K562 (cell line): ENCODE data around the gene HSD11B2. TPM values are rescaled to one million over a fixed set of nuclear protein-coding genes. Genes with fewer than 3 reads are reported as not detected.

Experiments used
- ATAC-seq: fragments of 200-7000 bp; cut with Tn5 transposase; 3 replicates; pipeline ENCODE4 v1.9.1; 2020; ENCODE audit warnings: moderate library complexity
- BruUV-seq: library from RNA; stranded (reverse); fragments of 400-500 nt; replicated peaks from 2 replicates; lab custom pipeline; 2021; lab: Mats Ljungman, UMichigan
- CTCF ChIA-PET: fragments of 300-600 bp; formaldehyde crosslinking; extraction: SDS; loops from one replicate; lab custom pipeline; 2021; ENCODE audit warnings: low intra/inter-chr PET ratio; lab: Yijun Ruan, JAX
- POLR2A ChIA-PET: fragments of 300-600, 350-650 bp; sonication (Branson Sonifier 250); formaldehyde crosslinking; extraction: SDS; loops from one replicate; lab custom pipeline; 2021; ENCODE audit warnings: antibody characterized with exemption, inconsistent platforms; lab: Yijun Ruan, JAX
- DNase-seq, 4 experiments: peaks; one replicate each; pipeline versions ENCODE4 v3.0.0 to v3.0.0-alpha.2; 2011 to 2018; ENCODE audit warnings: low spot score in 3 of 4, mixed read lengths in 3 of 4; ENCODE audit errors: extremely low read depth in 1 of 4
- FAIRE-seq: peaks from 2 replicates; lab custom pipeline; 2011; peaks lifted over from hg19 to GRCh38; lab: Jason Lieb, UNC
- H2AFZ ChIP-seq: 2 replicates; pipeline ENCODE4 v1.6.0; 2011; ENCODE audit warnings: low read depth, low read length, control low read depth, inconsistent platforms
- H3K27ac ChIP-seq: fragments of 200-600 bp; 3 replicates; pipeline ENCODE4 v1.8.0; 2011; ENCODE audit warnings: low read depth, mild to moderate bottlenecking, control low read depth, inconsistent platforms, low read length, moderate library complexity, mixed read lengths; ENCODE audit errors: extremely low read depth
- H3K27me3 ChIP-seq, 2 experiments: fragments of 300-600 bp in 1 of 2; 2 replicates in 1 of 2; 3 replicates in 1 of 2; pipeline versions ENCODE4 v1.6.0 to v1.8.0; 2011; ENCODE audit warnings: inconsistent platforms in 2 of 2, low read length in 2 of 2, mild to moderate bottlenecking in 1 of 2, mixed read lengths in 1 of 2, moderate library complexity in 1 of 2; ENCODE audit not compliant: control insufficient read depth in 2 of 2, insufficient read depth in 2 of 2
- H3K36me3 ChIP-seq: fragments of 300-600 bp; 3 replicates; pipeline ENCODE4 v1.8.0; 2011; ENCODE audit warnings: mild to moderate bottlenecking, low read length, inconsistent platforms; ENCODE audit not compliant: control insufficient read depth, insufficient read depth
- H3K4me1 ChIP-seq, 2 experiments: fragments of 200-600 bp in 1 of 2; replicated peaks in 1 of 2; 2 replicates in 1 of 2; 3 replicates in 1 of 2; pipeline versions ENCODE4 v1.5.1 to v1.8.0; 2011; ENCODE audit warnings: inconsistent platforms in 2 of 2, low read length in 2 of 2, mild to moderate bottlenecking in 1 of 2, mixed read lengths in 1 of 2, moderate library complexity in 1 of 2; ENCODE audit not compliant: control insufficient read depth in 2 of 2, insufficient read depth in 2 of 2
- H3K4me2 ChIP-seq: 2 replicates; pipeline ENCODE4 v1.6.1; 2011; ENCODE audit warnings: low read length, control low read depth, inconsistent platforms, mixed read lengths; ENCODE audit not compliant: insufficient read depth
- H3K4me3 ChIP-seq: fragments of 200-600 bp; sonication (generic), shearing (Covaris generic); 2 replicates; pipeline ENCODE4 v1.5.1; 2016; ENCODE audit warnings: control low read depth, inconsistent platforms
- H3K79me2 ChIP-seq: fragments of 200-600 bp; 3 replicates; pipeline ENCODE4 v1.8.0; 2011; ENCODE audit warnings: low read length, inconsistent platforms; ENCODE audit not compliant: control insufficient read depth, insufficient read depth
- H3K9ac ChIP-seq, 2 experiments: 2 replicates each; pipeline versions ENCODE4 v1.6.0 to v1.6.1; 2011; ENCODE audit warnings: low read depth in 2 of 2, low read length in 2 of 2, control low read depth in 1 of 2, inconsistent platforms in 1 of 2, mild to moderate bottlenecking in 1 of 2, mixed read lengths in 1 of 2; ENCODE audit not compliant: insufficient read depth in 1 of 2
- H3K9me1 ChIP-seq: one replicate; pipeline ENCODE4 v1.6.0; 2011; ENCODE audit warnings: inconsistent platforms, mild to moderate bottlenecking, low read length, moderate library complexity; ENCODE audit not compliant: control insufficient read depth, insufficient read depth
- H3K9me3 ChIP-seq: replicated peaks from 2 replicates; pipeline ENCODE4 v1.5.1; 2011; ENCODE audit warnings: low read depth, low read length, inconsistent platforms; ENCODE audit not compliant: control insufficient read depth, insufficient read depth
- H4K20me1 ChIP-seq: replicated peaks from 2 replicates; pipeline ENCODE4 v1.6.1; 2011; ENCODE audit warnings: low read length, inconsistent platforms, mixed read lengths; ENCODE audit not compliant: control insufficient read depth, insufficient read depth
- EGR1 ChIP-seq: fragments of 450-650 bp; conservative IDR thresholded peaks from 2 replicates; pipeline ENCODE4 v1.6.1; 2017; ENCODE audit warnings: mild to moderate bottlenecking
- EWSR1 ChIP-seq: fragments of 450-650 bp; IDR thresholded peaks from 2 replicates; pipeline ENCODE4 v1.6.1; 2018; ENCODE audit warnings: borderline replicate concordance, mild to moderate bottlenecking, low read depth, moderate library complexity; ENCODE audit not compliant: partially characterized antibody
- WGBS: fragments of 100-300 bp; shearing (Covaris generic); methylation state at CpG from one replicate; pipeline ENCODE4 v1.1.6; 2016; ENCODE audit warnings: low coverage, mixed read lengths; ENCODE audit not compliant: insufficient coverage; ENCODE audit errors: missing lambda C conversion rate; 5-methylcytosine and 5-hydroxymethylcytosine counted together
- in situ Hi-C: fragments of 300-500 bp; cut with MboI; formaldehyde crosslinking; loops from 4 replicates; pipeline ENCODE4 v1.15.0; 2018; ENCODE audit warnings: inconsistent platforms, mixed read lengths
- intact Hi-C: fragments of 100-400 bp; cut with micrococcal nuclease; formaldehyde crosslinking; loops from 2 replicates; pipeline ENCODE4 v1.14.2; 2022
- polyA plus RNA-seq, 8 experiments: library from polyadenylated mRNA; depleted of rRNA in 4 of 8; stranded (reverse) in 5 of 8; unstranded in 3 of 8; fragments of >200 nt; fragmentation: Nextera tagmentation in 2 of 8; fragmentation: Illumina TruSeq in 1 of 8; extraction: Ambion mirVana in 2 of 8; extraction: Trizol in 1 of 8; gene quantifications; 2 replicates each; pipeline versions ENCODE4 v1.2.1 to v1.2.3, GENCODE V29; 2011 to 2014; ENCODE audit warnings: inconsistent platforms in 1 of 8, missing spikeins in 1 of 8
- total RNA-seq, 7 experiments: library from RNA; depleted of rRNA in 6 of 7; stranded (reverse); fragments of >200 nt in 6 of 7; fragmentation: Illumina TruSeq in 2 of 7; extraction: Trizol in 2 of 7; gene quantifications; 2 replicates each; pipeline versions ENCODE4 v1.2.1 to v1.2.3, GENCODE V29; 2011 to 2021; ENCODE audit warnings: low replicate concordance in 1 of 7

HSD11B2 gene
- total and polyA plus RNA-seq, 9 of the 15 experiments (the other 6 are each of a cell fraction or from before 2014, with no cell fraction given), result 0.08 to 2.0 (median 0.79) TPM

DNA sequence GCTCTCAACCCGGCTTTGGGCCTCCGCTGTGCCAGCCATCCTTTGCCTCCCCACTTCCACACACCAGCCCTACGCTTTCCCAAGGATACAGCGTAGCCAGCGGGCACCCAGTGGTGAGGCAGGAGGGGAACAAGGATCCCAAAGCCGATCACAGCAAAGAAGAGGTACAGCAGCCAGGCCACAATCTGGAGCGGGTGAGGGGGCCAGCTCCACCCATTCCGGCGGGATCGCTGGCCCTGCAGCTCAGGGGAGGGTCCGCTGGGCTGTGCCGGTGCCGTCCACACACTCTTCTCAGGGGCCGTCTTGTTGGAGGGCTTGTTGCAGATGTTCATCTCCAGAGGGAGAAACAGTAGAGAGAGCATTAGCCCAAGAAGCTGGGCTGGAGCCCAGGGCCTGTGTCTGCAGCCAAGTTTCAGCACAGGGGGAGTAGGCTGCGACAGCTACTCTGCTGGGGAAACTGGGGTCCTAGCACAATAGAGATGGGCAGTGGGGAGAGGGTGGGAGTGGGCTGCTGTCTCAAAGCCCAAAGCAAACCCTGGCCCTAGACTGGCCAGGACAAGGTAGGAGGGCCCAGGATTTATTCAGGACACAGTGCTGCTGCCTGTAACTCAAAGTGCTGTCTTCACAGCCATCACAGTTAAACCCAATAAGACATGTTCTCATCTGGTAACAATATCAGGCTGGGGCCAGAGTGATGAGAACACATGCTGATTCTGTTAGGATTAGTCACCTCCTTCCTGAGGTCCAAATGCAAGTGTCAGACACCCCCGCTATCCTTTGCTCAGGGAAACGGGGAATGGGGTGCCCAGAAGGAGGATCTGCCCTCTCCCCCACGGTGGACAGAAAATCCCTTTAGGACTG, 24.6 kb upstream of the HSD11B2 start:
- Histone ChIP-seq H3K27me3 (peaks cover 27 to 62% of the 10 kb centered on the region in 2 experiments), H3K9me3 (no peaks in the 10 kb centered on the region), H3K27ac (no peak overlapping the region), H3K79me2 (no peaks in the 10 kb centered on the region), H4K20me1 (0 out of 2 replicates have a peak, but pooled peaks cover 4% of the 10 kb centered on the region), H3K4me1 (peaks cover 0 to 9% of the 10 kb centered on the region in 2 experiments; a peak in 2 of 5 replicates), H3K9me1 (no peaks in the 10 kb centered on the region), H2AFZ (no peak overlapping the region), H3K4me2 (no peak overlapping the region), H3K9ac (peak overlapping the region in 1 of 2 experiments; percentile 76; a peak in 1 of 4 replicates), H3K36me3 (no peaks in the 10 kb centered on the region), H3K4me3 (no peak overlapping the region)
- in situ Hi-C loops (loop anchor here (25.0 kb wide), 1 partner anchor 444 kb away; the partner anchor contains the start of gene CES3), intact Hi-C loops (loop anchor here (10.0 kb wide), 1 partner anchor 392 kb away; no protein-coding TSS in a partner anchor)
- DNase-seq, result no peak
- 13% methylated on average over 18 of the region's 18 CpGs for WGBS
- TF ChIP-seq EGR1, result 0 out of 2 replicates have a peak, but pooled peaks have one; percentile 14
- no peak for TF ChIP-seq EWSR1
- ChIA-PET POLR2A (interaction anchor here (1.0 kb wide), 1 partner anchor 141 kb away, joined by 4 read pairs; no protein-coding TSS in a partner anchor), CTCF (no interaction called here)
- BruUV-seq, result no TSS peak
- no peak for ATAC-seq
- FAIRE-seq, result peak; percentile 37
